Spleen (tissue), 11 donors: ENCODE measurements around the gene SLC12A6. TPM values are rescaled to one million over a fixed set of nuclear protein-coding genes. Genes with fewer than 3 reads are reported as not detected.

Source experiments
- DNase-seq: peaks from one replicate; pipeline ENCODE4 v3.0.0-alpha.2; 2020
- H3K27ac ChIP-seq, 8 donors: fragments of 200-600 bp; sonication (generic) in 7 of 8; 1 replicate in 4 of 8; 2 replicates in 4 of 8; pipeline versions ENCODE4 v1.5.0 to v1.8.0; 2016 to 2021; ENCODE audit warnings: inconsistent platforms in 4 of 8, mild to moderate bottlenecking in 4 of 8, moderate library complexity in 1 of 8
- H3K27me3 ChIP-seq, 7 donors: fragments of 200-600 bp; sonication (generic) in 6 of 7; replicated peaks in 1 of 7; 1 replicate in 4 of 7; 2 replicates in 3 of 7; pipeline versions ENCODE4 v1.5.0 to v1.8.0; 2016 to 2021; ENCODE audit warnings: inconsistent platforms in 3 of 7, mild to moderate bottlenecking in 1 of 7
- H3K36me3 ChIP-seq, 6 donors: fragments of 200-600 bp; sonication (generic) in 5 of 6; 1 replicate in 4 of 6; 2 replicates in 2 of 6; pipeline versions ENCODE4 v1.5.0 to v1.8.0; 2016 to 2021; ENCODE audit warnings: inconsistent platforms in 2 of 6
- H3K4me1 ChIP-seq, 6 donors: fragments of 200-600 bp; sonication (generic) in 5 of 6; 1 replicate in 3 of 6; 2 replicates in 3 of 6; pipeline versions ENCODE4 v1.5.0 to v1.8.0; 2016 to 2021; ENCODE audit warnings: inconsistent platforms in 3 of 6
- H3K4me3 ChIP-seq, 8 donors: fragments of 200-600 bp; sonication (generic) in 7 of 8; 1 replicate in 4 of 8; 2 replicates in 4 of 8; pipeline versions ENCODE4 v1.5.0 to v1.8.0; 2016 to 2021; ENCODE audit warnings: inconsistent platforms in 4 of 8, mild to moderate bottlenecking in 4 of 8, moderate library complexity in 2 of 8
- H3K9me3 ChIP-seq, 8 donors: fragments of 200-600 bp; sonication (generic) in 7 of 8; 1 replicate in 4 of 8; 2 replicates in 4 of 8; pipeline versions ENCODE4 v1.5.0 to v1.8.0; 2016 to 2021; ENCODE audit warnings: inconsistent platforms in 4 of 8
- POLR2A ChIP-seq, 3 donors: fragments of 450-650 bp; IDR thresholded peaks; one replicate each; pipeline ENCODE4 v1.5.1; 2017; ENCODE audit warnings: antibody characterized with exemption in 3 of 3, mild to moderate bottlenecking in 1 of 3
- POLR2AphosphoS5 ChIP-seq, 3 donors: sonication (generic); formaldehyde crosslinking; IDR thresholded peaks; one replicate each; pipeline ENCODE4 v1.5.1; 2017; ENCODE audit warnings: antibody characterized with exemption in 3 of 3
- WGBS, 5 donors: extraction: QIAGEN DNeasy Blood & Tissue Kit in 3 of 5; methylation state at CpG; one replicate each; pipeline versions ENCODE4 v1.1.5 to v1.1.7; 2013 to 2018; 5-methylcytosine and 5-hydroxymethylcytosine counted together
- intact Hi-C: fragments of 100-400 bp; cut with DNase I; formaldehyde crosslinking; loops from one replicate; pipeline ENCODE4 v1.15.0; 2023; ENCODE audit warnings: low total_unique reads
- polyA plus RNA-seq, 3 donors: library from polyadenylated mRNA; stranded (reverse); fragments of 200-250 nt; gene quantifications; one replicate each; pipeline ENCODE4 v1.2.1, GENCODE V29; 2013
- total RNA-seq, 7 donors: library from RNA; depleted of rRNA in 3 of 7; stranded (reverse); fragments of >200 nt in 3 of 7; fragmentation: NEBNext Ultra II Directional in 4 of 7; extraction: Animal tissue kit (Norgen Biotek cat#: 25700) in 4 of 7; gene quantifications; one replicate each; pipeline versions ENCODE4 v1.1.0 to v1.2.1, GENCODE V29; 2016 to 2021
- TF ChIP-seq, protein P1 (sequence below), 11 experiments: fragments of 200-600 bp in 7 of 11; fragments of 450-650 bp in 4 of 11; sonication (generic) in 4 of 11; IDR thresholded peaks in 8 of 11; conservative IDR thresholded peaks in 3 of 11; 1 replicate in 7 of 11; 2 replicates in 4 of 11; pipeline versions ENCODE4 v1.4.0 to v1.8.0; 2016 to 2021; ENCODE audit warnings: antibody characterized with exemption in 11 of 11, inconsistent platforms in 4 of 11, mild to moderate bottlenecking in 1 of 11
- donor health status: healthy with polysubstance abuse.
- donor health status: DM: no; HTN: no; CAD: no; lungs with moderate emphysema.
- donor health status: DM: no; HTN: no; CAD: no.
- donor health status: Bipolar disorder and iron deficiency.
- donor health status: healthy.
- donor health status: DM: no; HTN: no; CAD: no.
- donor health status: DM: yes; HTN: yes; CAD: no.

Gene SLC12A6
- total and polyA plus RNA-seq, 10 donors: 5.2 to 120 (median 58.3) TPM

- no peaks in the 10 kb centered on the region for H3K9me3 ChIP-seq
- intact Hi-C loops: no loop called here
- H3K27me3 ChIP-seq: no peaks in the 10 kb centered on the region
- peaks cover 0 to 28% (median 2%) of the 10 kb centered on the region in 6 donors for H3K4me1 ChIP-seq
- H3K4me3 ChIP-seq: no peak overlapping the region
- H3K36me3 ChIP-seq: peaks cover 0 to 13% (median 0%) of the 10 kb centered on the region in 6 donors
- TF ChIP-seq POLR2A (IDR thresholded peaks at IDR 0.05): no peak
- no peak for TF ChIP-seq POLR2AphosphoS5 (IDR thresholded peaks at IDR 0.05)
- TF ChIP-seq, protein P1, sequence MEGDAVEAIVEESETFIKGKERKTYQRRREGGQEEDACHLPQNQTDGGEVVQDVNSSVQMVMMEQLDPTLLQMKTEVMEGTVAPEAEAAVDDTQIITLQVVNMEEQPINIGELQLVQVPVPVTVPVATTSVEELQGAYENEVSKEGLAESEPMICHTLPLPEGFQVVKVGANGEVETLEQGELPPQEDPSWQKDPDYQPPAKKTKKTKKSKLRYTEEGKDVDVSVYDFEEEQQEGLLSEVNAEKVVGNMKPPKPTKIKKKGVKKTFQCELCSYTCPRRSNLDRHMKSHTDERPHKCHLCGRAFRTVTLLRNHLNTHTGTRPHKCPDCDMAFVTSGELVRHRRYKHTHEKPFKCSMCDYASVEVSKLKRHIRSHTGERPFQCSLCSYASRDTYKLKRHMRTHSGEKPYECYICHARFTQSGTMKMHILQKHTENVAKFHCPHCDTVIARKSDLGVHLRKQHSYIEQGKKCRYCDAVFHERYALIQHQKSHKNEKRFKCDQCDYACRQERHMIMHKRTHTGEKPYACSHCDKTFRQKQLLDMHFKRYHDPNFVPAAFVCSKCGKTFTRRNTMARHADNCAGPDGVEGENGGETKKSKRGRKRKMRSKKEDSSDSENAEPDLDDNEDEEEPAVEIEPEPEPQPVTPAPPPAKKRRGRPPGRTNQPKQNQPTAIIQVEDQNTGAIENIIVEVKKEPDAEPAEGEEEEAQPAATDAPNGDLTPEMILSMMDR (IDR thresholded peaks at IDR 0.05 in 8 of 11, conservative IDR thresholded peaks at IDR 0.05 in 3 of 11): no peak
- no peak for DNase-seq
- no peak overlapping the region for H3K27ac ChIP-seq
- whole genome bisulfite sequencing, 5 donors: 82 to 99% (median 92%) methylated on average over 3 of the region's 3 CpGs
Measured at GRCh38 chr15:34301058-34301457, 36.5 kb downstream of the SLC12A6 start.

DNA sequence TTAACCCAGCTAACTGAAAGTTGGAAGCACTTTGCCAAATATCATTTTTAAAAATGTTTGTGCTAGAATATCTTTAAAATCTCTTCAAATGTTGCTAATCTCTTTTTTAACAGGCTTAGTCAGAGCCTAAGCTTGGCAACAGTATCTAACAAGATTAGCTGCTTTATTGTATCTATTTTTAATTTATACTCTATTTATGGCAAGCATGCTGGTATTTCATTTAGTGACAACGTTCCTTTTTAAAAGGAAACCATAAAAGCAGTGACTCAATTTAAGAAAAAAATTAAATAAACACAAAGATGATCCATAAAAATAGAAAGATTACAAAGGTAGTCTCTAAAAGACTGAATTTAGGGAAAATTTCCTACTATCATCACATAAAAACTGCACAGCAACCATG, 40.5 kb downstream of the SLC12A6 start:
- no peaks in the 10 kb centered on the region for H3K27me3 ChIP-seq
- no peak overlapping the region for H3K4me3 ChIP-seq
- TF ChIP-seq POLR2A (IDR thresholded peaks at IDR 0.05): no peak
- TF ChIP-seq POLR2AphosphoS5 (IDR thresholded peaks at IDR 0.05): no peak
- TF ChIP-seq, protein P1 (IDR thresholded peaks at IDR 0.05 in 8 of 11, conservative IDR thresholded peaks at IDR 0.05 in 3 of 11): no peak
- WGBS, 5 donors: 10 to 16% (median 16%) methylated on average over 1 of the region's 1 CpG
- H3K9me3 ChIP-seq: no peaks in the 10 kb centered on the region
- peaks cover 0 to 23% (median 4%) of the 10 kb centered on the region in 6 donors for H3K36me3 ChIP-seq
- H3K4me1 ChIP-seq: peaks cover 0 to 23% (median 2%) of the 10 kb centered on the region in 6 donors
- DNase-seq: no peak
- intact Hi-C loops: no loop called here
- no peak overlapping the region for H3K27ac ChIP-seq

DNA sequence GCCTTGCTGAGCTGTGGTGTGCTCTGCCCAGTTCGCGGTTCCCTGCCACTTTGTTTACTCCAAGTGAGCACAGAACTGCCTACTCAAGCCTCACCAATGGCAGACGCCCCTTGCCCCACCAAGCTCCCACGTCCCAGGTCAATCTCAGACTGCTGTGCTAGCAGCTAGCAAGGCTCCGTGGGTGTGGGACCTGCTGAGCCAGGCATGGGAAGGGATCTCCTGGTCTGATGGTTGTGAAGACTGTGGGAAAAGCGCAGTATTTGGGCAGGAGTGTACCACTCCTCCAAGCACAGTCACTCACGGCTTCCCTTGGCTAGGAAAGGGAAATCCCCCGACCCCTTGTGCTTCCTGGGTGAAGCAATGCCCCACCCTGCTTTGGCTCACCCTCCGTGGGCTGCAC, 45.0 kb downstream of the SLC12A6 start:
- Histone ChIP-seq H3K9me3 (no peaks in the 10 kb centered on the region), H3K4me1 (peaks cover 0 to 9% (median 0%) of the 10 kb centered on the region in 6 donors), H3K27me3 (no peaks in the 10 kb centered on the region), H3K4me3 (no peak overlapping the region), H3K36me3 (peaks cover 0 to 24% (median 4%) of the 10 kb centered on the region in 6 donors), H3K27ac (no peak overlapping the region)
- WGBS, 5 donors: 89 to 94% (median 90%) methylated on average over 6 to 9 of the region's 9 CpGs
- intact Hi-C loops: no loop called here
- no peak for TF ChIP-seq POLR2AphosphoS5 (IDR thresholded peaks at IDR 0.05)
- peak; percentile 59 for DNase-seq

GRCh38 chr15:34284937-34285336, 52.6 kb downstream of the SLC12A6 start:
- no peak for DNase-seq
- 81 to 90% (median 86%) methylated on average over 2 of the region's 2 CpGs for WGBS, 5 donors
- no peak for TF ChIP-seq POLR2AphosphoS5 (IDR thresholded peaks at IDR 0.05)
- peaks cover 0 to 6% (median 0%) of the 10 kb centered on the region in 6 donors for H3K4me1 ChIP-seq
- peak overlapping the region in 1 of 8 donors; percentile 30 for H3K27ac ChIP-seq
- no peaks in the 10 kb centered on the region for H3K27me3 ChIP-seq
- no peak overlapping the region for H3K4me3 ChIP-seq
- intact Hi-C loops: no loop called here
- no peaks in the 10 kb centered on the region for H3K36me3 ChIP-seq
- H3K9me3 ChIP-seq: peaks cover 0 to 5% (median 1%) of the 10 kb centered on the region in 8 donors

- peaks cover 0 to 6% (median 0%) of the 10 kb centered on the region in 6 donors for H3K4me1 ChIP-seq
- no peak overlapping the region for H3K4me3 ChIP-seq
- no peaks in the 10 kb centered on the region for H3K36me3 ChIP-seq
- H3K9me3 ChIP-seq: peaks cover 0 to 4% (median 1%) of the 10 kb centered on the region in 8 donors
- no peak for DNase-seq
- no peak overlapping the region for H3K27ac ChIP-seq
- intact Hi-C loops: no loop called here
- TF ChIP-seq POLR2AphosphoS5 (IDR thresholded peaks at IDR 0.05): no peak
- TF ChIP-seq, protein P1 (IDR thresholded peaks at IDR 0.05 in 8 of 11, conservative IDR thresholded peaks at IDR 0.05 in 3 of 11): no peak
- TF ChIP-seq POLR2A (IDR thresholded peaks at IDR 0.05): no peak
- no peaks in the 10 kb centered on the region for H3K27me3 ChIP-seq
- WGBS, 5 donors: 94 to 100% (median 95%) methylated on average over 1 of the region's 1 CpG
Measured at GRCh38 chr15:34282384-34282783, 55.2 kb downstream of the SLC12A6 start.
